GM19023 (cell line): ENCODE results near the gene JUP.

Experiments used
- ATAC-seq: cut with Tn5 transposase; IDR thresholded peaks from one replicate; pipeline ENCODE4 v1.9.1; 2021; ENCODE audit warnings: mild to moderate bottlenecking, moderate library complexity; ENCODE audit not compliant: unreplicated experiment

Gene JUP

DNA sequence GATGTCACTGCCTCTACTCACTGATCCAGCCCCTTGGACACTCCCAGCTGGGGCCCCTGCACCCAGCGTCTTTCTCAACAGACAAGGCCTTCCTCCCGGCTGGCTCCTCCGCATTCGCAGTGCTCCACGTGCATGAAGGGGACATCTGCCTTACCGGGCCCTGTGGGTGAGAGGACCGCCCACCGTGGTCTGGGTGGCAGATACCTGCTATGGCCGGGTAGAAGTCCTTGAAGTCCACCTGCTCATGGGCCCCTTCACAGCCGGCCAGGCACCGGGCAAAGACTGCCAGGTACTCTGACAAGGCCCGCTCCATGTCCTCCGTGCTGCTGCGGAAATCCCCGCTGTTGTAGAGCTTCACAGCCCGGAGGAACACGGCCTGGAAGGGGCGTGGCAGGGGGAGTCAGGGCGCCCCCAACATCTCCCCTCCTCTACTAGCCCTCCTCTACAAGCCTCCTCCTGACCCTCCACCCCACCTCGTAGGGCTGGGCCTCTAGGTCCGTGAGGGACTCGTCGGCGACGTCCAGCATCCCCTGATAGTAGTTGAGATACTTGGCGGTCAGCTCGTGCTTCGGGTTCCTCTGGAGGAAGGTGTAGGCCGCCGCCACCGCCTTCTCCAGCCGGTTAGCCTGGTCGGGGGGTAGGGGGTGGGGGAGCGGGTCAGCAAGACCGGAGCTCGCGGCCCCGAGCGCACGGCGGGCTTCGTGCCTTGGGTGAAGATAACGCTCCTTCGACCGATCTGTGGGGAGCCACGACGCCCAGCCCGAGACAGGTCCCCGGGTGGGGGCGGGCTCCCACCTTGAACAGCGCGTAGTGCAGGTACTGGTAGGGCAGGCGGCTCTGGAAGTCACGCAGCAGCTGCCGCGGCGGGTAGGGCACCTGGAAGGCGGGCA, 24.4 kb upstream of the JUP start:
- ATAC-seq, result no peak

DNA sequence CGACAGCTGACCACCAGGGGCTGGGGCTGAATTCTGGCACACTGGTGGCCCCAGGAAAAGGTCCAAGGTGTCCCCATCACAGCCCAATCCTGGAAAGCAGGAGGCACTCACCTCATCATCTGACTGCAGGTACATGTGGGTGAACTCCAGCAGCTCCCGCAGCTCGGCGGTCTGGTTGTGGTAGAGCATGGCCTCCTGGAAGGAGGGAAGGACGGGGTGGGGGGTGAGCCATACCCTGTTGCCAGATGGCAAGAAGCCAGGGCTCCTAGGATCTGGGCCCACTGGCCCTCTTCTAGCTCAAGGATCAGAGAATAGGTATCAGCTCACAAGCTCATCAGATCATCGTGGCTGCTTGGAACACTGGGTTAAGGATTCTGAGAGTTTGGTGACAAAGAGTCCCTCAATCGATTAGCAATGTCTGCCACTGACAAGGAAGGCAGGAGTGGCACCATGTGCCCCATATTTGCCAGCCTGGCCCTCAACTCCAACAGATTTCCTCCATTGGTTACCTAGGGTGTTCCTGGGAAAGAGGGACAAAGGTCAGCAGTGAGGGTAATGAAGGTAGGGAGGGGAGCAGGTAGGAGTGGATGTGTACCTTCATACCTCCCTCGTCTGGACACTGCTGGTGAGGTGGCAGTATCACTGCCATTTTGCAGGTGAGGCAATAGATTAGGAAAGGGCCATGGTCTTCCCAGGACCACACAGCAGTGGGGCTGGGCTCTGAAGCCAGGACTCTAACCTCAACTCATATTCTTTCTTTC, 20.4 kb upstream of the JUP start:
- ATAC-seq, result no peak

DNA sequence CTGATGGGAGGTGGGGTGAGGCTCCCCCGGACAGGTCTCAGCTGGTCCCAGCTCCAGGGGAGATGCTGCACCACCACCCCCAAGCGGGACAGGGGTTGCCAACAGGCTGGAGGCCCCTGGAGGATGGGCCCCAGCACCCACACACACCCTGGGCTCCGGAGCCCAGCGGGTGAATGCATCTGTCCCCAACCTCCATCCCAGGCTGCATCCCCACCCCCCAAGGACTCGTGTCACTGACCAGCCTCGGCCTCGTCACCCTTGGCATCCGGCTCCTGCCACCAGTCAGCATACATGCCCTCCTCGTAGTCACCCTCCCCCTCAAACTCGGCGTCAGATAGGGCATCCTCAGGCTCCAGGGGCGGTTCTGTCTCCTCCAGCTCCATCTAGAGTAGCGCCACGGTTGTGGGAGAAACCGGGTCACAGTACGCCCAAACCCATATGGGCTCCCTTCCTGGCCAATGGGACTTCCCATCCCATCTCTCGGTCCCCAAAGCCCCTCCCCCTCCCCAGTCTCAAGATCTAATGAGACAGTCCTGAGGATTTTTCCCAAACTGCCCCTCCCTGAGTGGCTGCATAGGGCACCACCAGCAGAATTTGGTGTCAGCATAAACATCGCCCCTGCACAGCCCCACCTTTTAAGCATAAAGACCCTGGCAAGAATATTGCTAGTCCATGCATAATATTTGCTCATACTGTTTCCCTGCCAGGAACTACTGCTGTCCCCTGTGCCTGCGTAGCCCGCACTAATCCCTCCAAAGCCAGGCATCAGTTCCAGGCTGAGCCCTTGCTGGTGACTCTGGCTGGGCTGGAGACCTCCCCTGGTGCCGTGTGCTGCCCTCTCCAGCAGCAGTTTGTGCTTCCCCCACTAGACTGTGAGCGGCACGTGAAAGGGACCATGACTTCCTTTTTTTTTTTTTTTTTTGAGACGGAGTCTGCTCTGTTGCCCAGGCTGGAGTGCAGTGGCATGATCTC, 16.8 kb upstream of the JUP start:
- no peak for ATAC-seq

DNA sequence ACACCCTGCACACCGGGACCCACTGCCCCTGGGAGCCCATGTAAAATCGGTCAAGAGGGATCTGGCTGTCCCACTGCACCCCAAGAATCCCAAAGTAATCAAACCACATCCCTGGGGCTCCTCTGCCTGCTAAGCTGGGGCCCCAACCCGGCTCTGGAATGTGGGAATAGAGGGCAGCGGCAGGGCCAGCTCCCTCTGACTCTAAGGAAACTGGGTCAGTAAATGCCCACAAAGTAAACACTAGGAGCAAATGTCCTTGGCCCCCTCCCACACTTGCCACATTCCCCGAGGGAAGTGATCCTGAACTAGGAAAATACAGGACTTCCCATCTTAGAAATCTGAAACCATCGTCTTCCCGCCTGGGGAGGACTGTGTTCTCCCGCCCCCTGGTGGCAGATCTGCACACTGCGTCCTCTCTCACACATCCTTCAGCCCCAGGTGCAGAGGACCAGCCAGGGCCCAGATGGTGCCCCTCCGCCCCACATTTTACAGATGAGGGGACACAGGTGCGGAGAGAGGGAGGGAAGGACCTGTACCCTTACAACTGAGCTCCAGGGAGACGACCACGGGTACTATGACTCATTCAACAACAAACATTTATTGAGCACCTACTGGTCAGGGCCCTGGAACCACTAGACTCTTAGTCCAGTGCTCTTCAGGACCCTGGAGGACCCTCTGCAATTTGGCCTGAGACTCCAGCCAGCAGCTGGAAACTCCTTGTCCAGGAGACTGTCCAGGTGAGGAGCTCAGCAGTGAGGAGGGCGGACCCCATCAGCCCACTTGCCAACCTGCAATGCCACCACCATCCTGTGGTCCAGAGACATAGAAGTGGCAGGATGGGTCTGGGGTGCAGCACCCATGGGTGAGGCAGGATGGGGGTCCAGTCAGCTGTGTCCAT, 15.1 kb upstream of the JUP start:
- no peak for ATAC-seq

DNA sequence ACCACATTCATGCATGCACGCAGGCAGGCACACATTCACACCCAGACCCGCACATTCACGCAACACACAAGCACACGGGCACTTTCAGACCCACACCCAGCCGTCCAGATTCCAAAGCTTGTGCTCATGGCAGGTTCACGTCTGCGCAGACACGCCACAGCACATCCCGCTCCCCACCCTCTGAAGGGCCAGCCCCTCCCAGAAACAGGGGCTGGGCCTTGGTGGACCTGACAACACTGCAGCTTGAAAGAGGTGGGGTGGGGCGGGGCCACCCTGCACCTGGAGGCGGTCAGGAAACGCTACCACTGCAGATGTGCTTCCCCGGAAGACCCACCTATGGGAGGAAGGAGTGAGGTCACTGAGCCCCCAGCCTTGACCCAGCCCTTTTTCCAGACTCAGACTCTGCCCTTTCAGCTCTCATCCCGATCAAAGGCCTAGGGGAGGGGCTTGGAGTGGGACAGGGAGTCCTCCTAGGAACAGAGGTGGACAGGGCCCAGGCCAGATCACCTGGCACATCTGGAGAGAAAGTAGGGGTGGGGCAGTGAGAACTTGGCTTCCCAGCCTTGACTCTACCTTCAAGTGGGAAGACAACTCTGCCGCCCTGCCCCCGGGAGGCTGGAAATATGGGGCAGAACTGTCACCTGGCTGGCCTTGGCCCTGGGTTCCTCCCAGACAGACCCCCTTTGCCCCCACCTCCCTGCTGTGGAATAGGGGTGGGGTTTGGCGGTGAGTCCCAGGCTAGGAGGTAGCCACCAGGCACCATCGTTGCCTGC, 14.3 kb upstream of the JUP start:
- no peak for ATAC-seq

DNA sequence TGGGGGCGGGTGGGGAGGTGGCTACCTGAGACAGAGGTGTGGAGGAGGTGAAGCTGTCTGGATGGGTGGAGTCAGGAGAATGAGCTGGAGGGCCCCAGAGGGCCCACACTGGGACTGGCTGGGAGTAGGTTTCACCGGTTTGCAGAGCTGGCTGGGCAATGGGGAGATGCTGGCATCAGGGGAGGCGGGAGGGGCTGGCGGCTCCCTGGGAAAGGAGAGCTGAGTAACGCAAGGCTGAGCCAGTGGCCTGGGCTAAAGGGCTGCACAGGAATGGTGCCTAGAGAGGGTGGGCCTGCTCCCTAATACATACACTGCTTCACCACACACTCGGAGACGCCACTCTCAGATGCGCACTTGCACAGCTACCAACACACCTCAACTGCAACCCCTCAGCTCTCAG, 12.9 kb upstream of the JUP start:
- ATAC-seq, result no peak

DNA sequence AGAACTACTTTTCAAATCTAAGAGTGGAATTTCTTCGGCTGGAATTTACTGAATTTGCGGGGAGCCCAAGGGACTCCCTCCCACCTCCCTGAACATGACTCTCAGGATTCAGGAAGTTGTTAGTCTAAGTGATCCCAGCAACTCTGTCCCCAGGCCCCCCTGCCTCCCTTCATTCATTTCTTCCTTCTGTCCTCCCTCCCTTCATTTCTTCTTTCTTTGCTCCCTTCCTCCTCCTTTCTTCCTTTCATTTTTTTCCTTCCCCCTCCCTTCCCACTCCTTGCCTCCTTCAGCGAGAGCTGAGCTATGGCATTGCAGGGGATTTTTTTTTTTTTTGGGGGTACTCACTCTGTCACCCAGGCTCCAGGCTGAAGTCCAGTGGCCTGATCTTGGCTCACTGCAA, 10.9 kb upstream of the JUP start:
- no peak for ATAC-seq

DNA sequence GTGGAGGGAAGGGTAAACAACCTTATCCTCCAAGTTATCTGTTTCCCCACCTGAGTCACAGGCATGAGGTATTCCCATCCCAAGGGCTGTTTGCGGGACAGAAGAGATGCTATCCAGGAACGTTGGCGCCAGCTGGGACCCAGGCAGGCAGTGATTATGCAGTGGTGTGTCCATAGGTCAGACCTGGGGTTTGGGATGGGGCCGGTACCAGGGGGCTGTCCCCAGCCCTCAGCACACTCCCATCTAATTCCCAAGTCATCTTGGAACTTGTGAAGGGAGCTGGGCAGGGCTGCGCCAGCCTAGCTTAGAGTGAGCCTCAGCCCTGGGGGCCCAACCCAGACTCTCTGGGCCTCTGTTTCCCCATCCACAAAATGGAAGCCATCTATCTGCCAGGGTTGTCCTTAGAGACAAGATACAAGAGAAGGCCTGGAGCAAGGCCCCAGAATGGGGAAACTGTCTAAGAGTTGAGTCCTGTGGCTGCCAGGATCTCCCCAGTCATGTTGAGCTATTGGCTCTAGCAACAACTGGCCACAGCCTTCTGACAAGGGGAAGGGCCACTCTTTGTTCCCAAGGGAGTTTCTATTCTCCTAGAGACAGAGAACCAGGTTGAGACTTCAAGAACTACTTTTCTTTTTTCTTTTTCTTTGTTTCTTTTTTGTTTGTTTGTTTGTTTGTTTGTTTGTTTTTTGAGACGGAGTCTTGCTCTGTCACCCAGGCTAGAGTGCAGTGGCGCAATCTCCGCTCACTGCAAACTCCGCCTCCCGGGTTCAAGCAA, 9.8 kb upstream of the JUP start:
- ATAC-seq, result no peak

DNA sequence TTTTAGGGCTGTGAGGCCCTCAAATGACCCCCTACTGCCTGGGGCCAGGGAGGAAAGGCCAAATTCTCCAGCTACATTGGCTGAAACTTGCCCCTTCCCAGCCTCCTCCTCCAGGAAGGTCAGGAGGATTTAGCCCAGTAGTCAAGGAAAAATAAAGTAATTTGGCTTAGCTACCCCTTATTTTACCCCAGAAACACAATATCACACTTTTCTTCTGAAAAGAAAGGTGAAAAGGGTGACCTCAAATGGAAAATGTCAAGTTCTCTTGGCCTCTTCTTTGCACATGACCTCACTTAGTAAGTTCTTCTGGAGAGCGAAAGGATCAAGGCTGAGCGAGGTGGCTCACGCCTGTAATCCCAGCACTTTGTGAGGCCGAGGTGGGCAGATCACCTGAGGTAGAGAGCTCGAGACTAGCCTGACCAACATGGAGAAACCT, 8.0 kb upstream of the JUP start:
- no peak for ATAC-seq

DNA sequence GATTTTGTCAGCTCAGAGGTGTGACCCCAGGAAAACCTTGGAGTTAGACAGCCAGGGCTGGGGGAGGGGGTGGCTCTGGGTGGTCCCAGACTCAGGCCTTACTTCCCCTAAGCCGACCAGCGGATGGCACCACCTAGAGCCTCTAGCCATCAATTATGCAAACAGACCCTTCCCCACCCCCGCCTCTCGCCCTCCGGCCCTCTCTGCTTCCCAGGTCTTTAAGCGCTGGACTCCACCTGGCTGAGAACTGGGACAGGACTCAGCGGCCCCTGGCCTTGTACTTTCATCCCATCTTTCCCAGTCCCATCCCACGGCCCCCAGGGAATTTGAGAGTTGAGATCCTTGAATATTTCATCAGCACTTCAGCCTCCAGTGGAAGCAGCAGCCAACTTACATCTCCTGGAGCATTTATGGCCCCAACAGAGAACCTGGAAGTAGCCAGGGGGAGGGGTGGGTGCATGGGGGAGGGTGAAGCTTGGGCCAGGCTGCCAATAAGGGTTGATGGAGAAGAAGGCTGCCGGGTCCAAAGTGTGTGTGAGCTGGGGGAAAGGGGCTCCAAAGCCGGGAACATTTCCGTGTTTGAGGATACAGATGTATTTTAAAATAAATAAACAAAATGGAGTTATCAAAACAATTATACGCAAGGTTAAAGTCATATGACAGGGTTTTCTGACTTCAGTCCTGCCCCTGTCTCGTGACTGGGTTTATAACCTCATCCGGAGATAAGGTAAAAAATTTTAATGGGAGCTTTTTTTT, 7.5 kb upstream of the JUP start:
- no peak for ATAC-seq

DNA sequence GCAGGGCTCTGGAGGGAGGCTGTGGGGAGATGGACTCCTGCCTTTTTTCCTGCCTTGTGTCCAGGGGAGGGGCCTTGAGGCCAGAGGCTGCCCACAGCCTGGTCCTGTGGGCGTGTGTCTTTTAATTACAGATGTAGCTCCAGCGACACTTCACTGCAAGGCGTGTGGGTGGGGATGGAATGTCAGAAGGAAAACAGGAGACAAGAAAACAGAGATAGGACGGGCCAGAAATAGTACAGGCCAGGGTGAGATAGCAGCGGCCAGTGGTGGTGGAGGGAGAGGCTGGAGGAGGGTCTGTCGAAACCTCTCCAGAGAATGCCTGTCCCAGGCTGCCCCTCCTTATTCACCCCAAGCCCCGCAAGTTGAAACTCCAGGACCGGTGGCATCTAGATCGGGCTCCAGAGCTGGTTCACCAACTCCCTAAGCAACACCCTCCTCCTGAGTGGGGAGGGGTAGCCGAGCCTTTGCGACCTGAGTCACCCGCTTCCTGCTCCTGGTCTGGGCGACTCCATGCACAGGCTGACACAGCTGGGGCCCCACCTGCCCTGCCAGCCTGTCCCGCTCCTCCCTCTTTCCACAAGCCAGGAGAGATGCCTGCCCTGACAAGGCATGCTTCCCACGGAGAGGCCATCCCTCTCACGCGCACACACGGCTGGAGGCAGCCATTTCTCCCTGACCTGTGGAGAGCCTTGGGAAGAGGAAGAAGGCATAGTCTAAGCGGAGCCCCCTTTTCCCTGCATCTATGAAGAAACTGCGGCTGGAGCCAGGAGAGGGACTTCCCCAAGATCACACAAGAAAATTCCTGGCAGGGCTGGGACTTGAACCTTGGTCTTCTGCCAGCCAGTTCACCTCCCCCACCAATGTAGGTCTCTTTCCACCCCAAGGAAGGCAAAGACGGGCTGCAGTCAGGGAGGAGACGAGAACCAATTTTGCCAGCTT, 6.6 kb upstream of the JUP start:
- ATAC-seq, result no peak

DNA sequence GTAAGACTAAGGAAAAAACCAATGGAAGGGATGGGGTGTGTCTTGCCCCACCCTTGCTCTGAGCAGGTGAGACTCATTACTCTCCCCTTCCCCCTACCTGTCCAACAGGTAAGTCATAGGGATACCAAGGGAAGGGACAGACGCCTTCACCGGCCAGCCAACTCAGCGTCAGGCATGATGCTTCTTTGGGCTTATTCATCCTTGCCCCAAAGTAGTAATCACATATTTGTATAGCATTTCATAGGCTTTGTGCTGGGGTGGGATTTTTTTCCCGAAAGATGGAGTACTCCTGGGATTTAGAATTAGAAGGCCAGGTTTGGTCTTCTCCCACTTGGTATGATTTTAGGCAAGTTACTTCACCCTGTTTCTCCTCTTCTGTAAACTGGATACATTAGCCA, 509 bp upstream of the JUP start:
- ATAC-seq, result no peak

DNA sequence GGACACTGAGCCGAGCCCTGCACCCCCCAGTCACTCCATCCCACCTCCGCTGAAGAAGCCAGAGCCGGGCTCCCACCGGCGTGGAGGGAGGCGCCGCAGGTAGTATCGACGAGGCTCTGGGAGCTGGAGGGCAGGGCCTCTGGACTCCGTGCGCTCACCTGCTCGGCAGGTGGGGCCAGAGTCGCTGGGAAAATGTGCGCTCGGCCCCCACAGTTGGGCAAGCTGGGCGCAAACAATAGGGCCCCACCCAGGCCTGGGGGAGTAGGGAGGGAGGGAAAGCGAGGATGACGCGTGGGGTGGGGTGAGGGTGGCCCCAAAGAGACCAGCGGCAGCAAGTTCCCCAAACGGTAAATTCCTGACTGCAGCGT, 668 bp downstream of the JUP start:
- ATAC-seq, result no peak

DNA sequence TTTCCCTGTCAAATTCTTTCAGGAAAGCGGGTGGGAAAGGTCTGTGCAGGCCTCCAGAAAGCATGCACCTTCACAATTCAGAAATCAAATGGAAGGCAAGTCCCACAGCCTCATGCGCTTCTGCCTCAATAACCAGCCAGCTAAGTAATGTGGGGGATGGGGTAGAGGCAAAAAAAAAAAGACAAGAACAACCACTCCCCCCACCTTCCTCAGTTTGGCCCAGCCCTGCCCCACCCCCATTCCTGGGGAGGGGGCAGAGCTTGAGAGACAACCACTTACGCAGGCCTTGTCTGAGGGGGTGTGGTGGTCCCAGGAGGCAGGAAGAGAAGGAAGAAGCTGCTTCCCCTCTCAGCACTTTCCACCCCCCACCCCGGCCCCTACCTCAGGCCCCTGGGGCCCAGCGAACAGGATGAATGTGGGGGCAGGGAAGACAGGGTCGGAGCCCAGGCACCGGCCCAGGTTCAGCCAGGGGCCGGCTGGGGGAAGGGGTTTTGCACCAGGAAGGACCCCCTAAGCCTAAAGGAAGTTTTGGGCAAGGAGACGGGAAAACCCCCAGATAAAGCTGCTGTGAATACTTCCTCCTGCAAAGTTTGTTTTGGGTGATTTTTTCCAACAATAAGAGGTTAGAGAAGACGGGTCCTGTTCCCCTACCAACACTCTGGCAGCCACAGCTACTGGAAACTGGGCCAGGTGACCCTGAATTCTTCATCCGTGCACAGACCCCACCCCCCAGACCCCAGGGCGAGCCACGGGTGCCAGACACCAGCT, 1.2 kb downstream of the JUP start:
- ATAC-seq, result no peak

DNA sequence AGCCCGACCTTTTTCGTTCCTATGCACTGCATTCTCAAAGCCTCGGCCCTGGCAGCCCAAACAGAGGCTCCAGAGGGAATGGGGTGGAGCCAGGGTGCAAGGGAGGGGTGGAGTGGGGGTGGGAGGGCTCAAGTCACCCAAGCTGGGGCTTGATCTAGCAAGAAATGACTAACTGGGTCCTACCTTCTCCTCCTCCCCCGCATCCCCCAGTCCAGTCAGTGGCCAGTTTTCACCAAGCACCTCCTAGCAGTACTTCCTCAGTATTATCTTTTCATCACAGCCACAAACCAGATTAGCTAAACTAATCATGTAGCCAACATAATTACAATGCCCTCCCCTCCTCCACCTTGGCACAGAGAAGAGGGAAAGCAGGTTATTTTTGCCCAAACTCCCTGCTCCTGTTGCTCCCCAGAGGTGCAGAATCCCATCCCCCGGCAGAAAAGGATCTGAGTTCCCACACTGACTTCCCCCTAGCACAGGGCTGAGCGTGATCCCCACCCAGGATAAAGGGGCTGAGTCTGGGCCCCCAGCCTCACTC, 2.2 kb downstream of the JUP start:
- ATAC-seq, result no peak

DNA sequence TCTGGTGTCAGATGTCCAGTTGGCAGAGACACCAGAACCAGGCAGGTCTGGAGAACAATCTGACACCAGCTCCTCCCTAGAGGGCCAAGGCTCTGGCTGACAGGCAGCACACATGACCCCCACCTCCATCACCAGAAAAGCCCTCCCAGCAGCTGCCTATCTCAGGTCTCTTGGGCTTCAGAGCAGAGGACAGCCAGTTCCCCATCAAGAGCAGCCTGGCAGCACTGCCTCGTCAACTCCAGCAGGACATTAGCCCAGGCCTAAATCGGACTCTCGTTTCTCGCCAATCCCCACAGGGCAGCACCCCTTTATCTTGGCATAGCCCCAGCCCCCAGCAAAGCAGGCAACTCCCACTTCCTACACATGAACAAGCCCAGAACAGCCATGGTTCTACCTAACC, 4.4 kb downstream of the JUP start:
- ATAC-seq, result no peak
